HepG2 (cell line): ENCODE results near the gene VMO1. TPM values are rescaled to one million over a fixed set of nuclear protein-coding genes. Genes with fewer than 3 reads are reported as not detected.

Source experiments
- GTF2F1 ChIP-seq: fragments of 150-350 bp; IDR thresholded peaks from 2 replicates; pipeline ENCODE4 v1.6.1; 2014; ENCODE audit warnings: low read length
- HHEX ChIP-seq: IDR thresholded peaks from 2 replicates; pipeline ENCODE4 v1.6.1; 2016; ENCODE audit warnings: control low read depth
- HOXA7 ChIP-seq: sonication (generic); formaldehyde crosslinking; IDR thresholded peaks from 2 replicates; pipeline ENCODE4 v1.8.1; 2022; ENCODE audit warnings: mild to moderate bottlenecking, missing genetic modification reagents, moderate library complexity
- HOXD1 ChIP-seq: sonication (generic); formaldehyde crosslinking; IDR thresholded peaks from 2 replicates; pipeline ENCODE4 v1.5.0; 2020; ENCODE audit warnings: missing genetic modification reagents
- KMT2B ChIP-seq: IDR thresholded peaks from 2 replicates; pipeline ENCODE4 v1.6.1; 2016; ENCODE audit warnings: missing genetic modification reagents, missing compliant biosample characterization
- NCOA2 ChIP-seq: sonication (generic); formaldehyde crosslinking; IDR thresholded peaks from 2 replicates; pipeline ENCODE4 v1.8.0; 2022; ENCODE audit warnings: inconsistent platforms
- SALL2 ChIP-seq: sonication (generic); formaldehyde crosslinking; IDR thresholded peaks from 2 replicates; pipeline ENCODE4 v1.8.1; 2023; ENCODE audit warnings: mild to moderate bottlenecking, missing genetic modification reagents, inconsistent platforms
- SMAD1 ChIP-seq: sonication (generic); formaldehyde crosslinking; IDR thresholded peaks from 2 replicates; pipeline ENCODE4 v1.4.0; 2020; ENCODE audit warnings: missing genetic modification reagents, low read depth, mild to moderate bottlenecking, borderline replicate concordance
- ZNF12 ChIP-seq: sonication (generic); formaldehyde crosslinking; IDR thresholded peaks from 2 replicates; pipeline ENCODE4 v1.5.0; 2020; ENCODE audit warnings: missing genetic modification reagents
- ZNF251 ChIP-seq: sonication (generic); formaldehyde crosslinking; IDR thresholded peaks from 2 replicates; pipeline ENCODE4 v1.9.0; 2021; ENCODE audit warnings: mild to moderate bottlenecking, missing genetic modification reagents
- ZNF747 ChIP-seq: sonication (generic); formaldehyde crosslinking; IDR thresholded peaks from 2 replicates; pipeline ENCODE4 v1.8.1; 2023; ENCODE audit warnings: missing genetic modification reagents, mild to moderate bottlenecking, borderline replicate concordance
- ZNF75D ChIP-seq: sonication (generic); formaldehyde crosslinking; IDR thresholded peaks from 2 replicates; pipeline ENCODE4 v1.8.1; 2023; ENCODE audit warnings: missing genetic modification reagents, mild to moderate bottlenecking, borderline replicate concordance
- polyA plus RNA-seq, 8 experiments: library from polyadenylated mRNA; depleted of rRNA in 3 of 8; stranded (reverse) in 7 of 8; unstranded in 1 of 8; fragments of >200 nt; fragmentation: Illumina TruSeq in 4 of 8; extraction: Trizol in 4 of 8; gene quantifications; 2 replicates each; pipeline versions ENCODE4 v1.2.1 to v1.2.3, GENCODE V29; 2011 to 2016; ENCODE audit warnings: low read depth in 4 of 8, missing spikeins in 1 of 8, mixed read lengths in 1 of 8; ENCODE audit not compliant: insufficient read depth in 1 of 8
- total RNA-seq, 5 experiments: library from RNA; depleted of rRNA; stranded (reverse); fragments of >200 nt; fragmentation: Illumina TruSeq; extraction: Trizol; gene quantifications; 2 replicates each; pipeline ENCODE4 v1.2.3, GENCODE V29; 2016; ENCODE audit warnings: low read depth in 1 of 5
- TF ChIP-seq, protein P1 (sequence below): sonication (generic); formaldehyde crosslinking; IDR thresholded peaks from 2 replicates; pipeline ENCODE4 v1.8.1; 2023; ENCODE audit warnings: mild to moderate bottlenecking, missing genetic modification reagents
- TF ChIP-seq, protein P2 (sequence below): conservative IDR thresholded peaks from 2 replicates; pipeline ENCODE4 v1.6.1; 2018; ENCODE audit warnings: missing genetic modification reagents
- TF ChIP-seq, protein P3 (sequence below): IDR thresholded peaks from 2 replicates; pipeline ENCODE4 v1.6.1; 2018; ENCODE audit warnings: missing genetic modification reagents
- TF ChIP-seq, protein P4 (sequence below): sonication (generic); formaldehyde crosslinking; IDR thresholded peaks from 2 replicates; pipeline ENCODE4 v1.4.0; 2020; ENCODE audit warnings: mild to moderate bottlenecking, missing genetic modification reagents
- TF ChIP-seq, protein P5 (sequence below): sonication (generic); formaldehyde crosslinking; IDR thresholded peaks from 2 replicates; pipeline ENCODE4 v1.8.1; 2023; ENCODE audit warnings: mild to moderate bottlenecking, moderate library complexity, missing genetic modification reagents
- TF ChIP-seq, protein P6 (sequence below), 2 experiments: sonication (generic) in 1 of 2; formaldehyde crosslinking in 1 of 2; IDR thresholded peaks; 2 replicates each; pipeline versions ENCODE4 v1.4.0 to v1.6.1; 2016 to 2020; ENCODE audit warnings: borderline replicate concordance in 1 of 2, low read depth in 1 of 2, mild to moderate bottlenecking in 1 of 2, missing genetic modification reagents in 1 of 2

VMO1 gene
- total and polyA plus RNA-seq, 2 of the 13 experiments (the other 11 are each of a cell fraction or from before 2014, with no cell fraction given): not detected

DNA sequence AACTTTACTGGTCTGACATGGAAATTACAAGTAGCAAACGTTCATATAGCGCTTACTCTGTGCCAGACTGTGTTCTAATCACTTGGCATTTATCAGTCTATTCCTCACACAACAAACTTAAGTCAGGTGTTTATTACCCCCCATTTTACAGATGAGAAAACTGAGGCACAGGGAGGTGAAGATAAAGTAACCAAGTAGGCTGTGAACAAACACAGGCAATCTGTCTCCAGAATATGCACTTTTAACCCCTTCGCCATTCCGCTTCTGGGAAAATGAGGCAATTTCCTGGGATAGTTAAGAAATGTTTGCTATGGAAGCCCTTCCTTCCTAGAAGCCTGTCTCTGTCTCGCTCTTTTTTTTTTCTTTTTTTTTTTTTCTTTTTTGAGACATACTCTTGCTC is 34.2 kb downstream of the VMO1 start (continued):
- no peak for TF ChIP-seq KMT2B (CRISPR knock-in tag)
- TF ChIP-seq, protein P1, sequence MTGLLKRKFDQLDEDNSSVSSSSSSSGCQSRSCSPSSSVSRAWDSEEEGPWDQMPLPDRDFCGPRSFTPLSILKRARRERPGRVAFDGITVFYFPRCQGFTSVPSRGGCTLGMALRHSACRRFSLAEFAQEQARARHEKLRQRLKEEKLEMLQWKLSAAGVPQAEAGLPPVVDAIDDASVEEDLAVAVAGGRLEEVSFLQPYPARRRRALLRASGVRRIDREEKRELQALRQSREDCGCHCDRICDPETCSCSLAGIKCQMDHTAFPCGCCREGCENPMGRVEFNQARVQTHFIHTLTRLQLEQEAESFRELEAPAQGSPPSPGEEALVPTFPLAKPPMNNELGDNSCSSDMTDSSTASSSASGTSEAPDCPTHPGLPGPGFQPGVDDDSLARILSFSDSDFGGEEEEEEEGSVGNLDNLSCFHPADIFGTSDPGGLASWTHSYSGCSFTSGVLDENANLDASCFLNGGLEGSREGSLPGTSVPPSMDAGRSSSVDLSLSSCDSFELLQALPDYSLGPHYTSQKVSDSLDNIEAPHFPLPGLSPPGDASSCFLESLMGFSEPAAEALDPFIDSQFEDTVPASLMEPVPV (CRISPR knock-in tag): no peak
- TF ChIP-seq, protein P2, sequence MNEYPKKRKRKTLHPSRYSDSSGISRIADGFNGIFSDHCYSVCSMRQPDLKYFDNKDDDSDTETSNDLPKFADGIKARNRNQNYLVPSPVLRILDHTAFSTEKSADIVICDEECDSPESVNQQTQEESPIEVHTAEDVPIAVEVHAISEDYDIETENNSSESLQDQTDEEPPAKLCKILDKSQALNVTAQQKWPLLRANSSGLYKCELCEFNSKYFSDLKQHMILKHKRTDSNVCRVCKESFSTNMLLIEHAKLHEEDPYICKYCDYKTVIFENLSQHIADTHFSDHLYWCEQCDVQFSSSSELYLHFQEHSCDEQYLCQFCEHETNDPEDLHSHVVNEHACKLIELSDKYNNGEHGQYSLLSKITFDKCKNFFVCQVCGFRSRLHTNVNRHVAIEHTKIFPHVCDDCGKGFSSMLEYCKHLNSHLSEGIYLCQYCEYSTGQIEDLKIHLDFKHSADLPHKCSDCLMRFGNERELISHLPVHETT (CRISPR knock-in tag): no peak
- 0 out of 2 replicates have a peak, but pooled peaks have one; percentile 45 for TF ChIP-seq ZNF12 (CRISPR knock-in tag)
- TF ChIP-seq HHEX (CRISPR knock-in tag): no peak
- no peak for TF ChIP-seq HOXD1
- TF ChIP-seq HOXA7: no peak
- TF ChIP-seq, protein P3, sequence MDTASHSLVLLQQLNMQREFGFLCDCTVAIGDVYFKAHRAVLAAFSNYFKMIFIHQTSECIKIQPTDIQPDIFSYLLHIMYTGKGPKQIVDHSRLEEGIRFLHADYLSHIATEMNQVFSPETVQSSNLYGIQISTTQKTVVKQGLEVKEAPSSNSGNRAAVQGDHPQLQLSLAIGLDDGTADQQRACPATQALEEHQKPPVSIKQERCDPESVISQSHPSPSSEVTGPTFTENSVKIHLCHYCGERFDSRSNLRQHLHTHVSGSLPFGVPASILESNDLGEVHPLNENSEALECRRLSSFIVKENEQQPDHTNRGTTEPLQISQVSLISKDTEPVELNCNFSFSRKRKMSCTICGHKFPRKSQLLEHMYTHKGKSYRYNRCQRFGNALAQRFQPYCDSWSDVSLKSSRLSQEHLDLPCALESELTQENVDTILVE (CRISPR knock-in tag): peak; percentile 43; the same call in 1 of the 2 replicates
- no peak for TF ChIP-seq SMAD1 (CRISPR knock-in tag)
- no peak for TF ChIP-seq GTF2F1
- no peak for TF ChIP-seq ZNF747 (CRISPR knock-in tag)
- no peak for TF ChIP-seq ZNF251 (CRISPR knock-in tag)
- TF ChIP-seq SALL2: no peak
- TF ChIP-seq, protein P4, sequence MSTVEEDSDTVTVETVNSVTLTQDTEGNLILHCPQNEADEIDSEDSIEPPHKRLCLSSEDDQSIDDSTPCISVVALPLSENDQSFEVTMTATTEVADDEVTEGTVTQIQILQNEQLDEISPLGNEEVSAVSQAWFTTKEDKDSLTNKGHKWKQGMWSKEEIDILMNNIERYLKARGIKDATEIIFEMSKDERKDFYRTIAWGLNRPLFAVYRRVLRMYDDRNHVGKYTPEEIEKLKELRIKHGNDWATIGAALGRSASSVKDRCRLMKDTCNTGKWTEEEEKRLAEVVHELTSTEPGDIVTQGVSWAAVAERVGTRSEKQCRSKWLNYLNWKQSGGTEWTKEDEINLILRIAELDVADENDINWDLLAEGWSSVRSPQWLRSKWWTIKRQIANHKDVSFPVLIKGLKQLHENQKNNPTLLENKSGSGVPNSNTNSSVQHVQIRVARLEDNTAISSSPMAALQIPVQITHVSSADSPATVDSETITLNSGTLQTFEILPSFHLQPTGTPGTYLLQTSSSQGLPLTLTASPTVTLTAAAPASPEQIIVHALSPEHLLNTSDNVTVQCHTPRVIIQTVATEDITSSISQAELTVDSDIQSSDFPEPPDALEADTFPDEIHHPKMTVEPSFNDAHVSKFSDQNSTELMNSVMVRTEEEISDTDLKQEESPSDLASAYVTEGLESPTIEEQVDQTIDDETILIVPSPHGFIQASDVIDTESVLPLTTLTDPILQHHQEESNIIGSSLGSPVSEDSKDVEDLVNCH: no peak
- TF ChIP-seq NCOA2 (CRISPR knock-in tag): peak; percentile 82
- TF ChIP-seq, protein P5, sequence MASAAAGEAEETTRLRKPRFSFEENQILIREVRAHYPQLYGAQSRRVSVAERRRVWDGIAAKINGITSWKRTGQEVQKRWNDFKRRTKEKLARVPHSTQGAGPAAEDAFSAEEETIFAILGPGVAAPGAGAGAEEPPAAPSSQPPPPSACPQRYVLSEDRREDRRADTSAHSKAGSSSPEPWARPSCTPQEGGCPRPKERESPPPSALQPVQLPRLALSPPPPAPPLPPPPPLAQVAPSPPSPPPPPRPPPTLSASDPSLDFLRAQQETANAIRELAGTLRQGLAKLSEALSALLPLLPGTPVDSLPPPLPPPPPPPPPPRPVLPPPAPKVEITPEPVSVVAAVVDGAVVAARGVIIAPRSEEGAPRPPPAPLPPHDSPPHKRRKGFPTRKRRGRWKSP: no peak
- TF ChIP-seq ZNF75D: no peak
- TF ChIP-seq, protein P6, sequence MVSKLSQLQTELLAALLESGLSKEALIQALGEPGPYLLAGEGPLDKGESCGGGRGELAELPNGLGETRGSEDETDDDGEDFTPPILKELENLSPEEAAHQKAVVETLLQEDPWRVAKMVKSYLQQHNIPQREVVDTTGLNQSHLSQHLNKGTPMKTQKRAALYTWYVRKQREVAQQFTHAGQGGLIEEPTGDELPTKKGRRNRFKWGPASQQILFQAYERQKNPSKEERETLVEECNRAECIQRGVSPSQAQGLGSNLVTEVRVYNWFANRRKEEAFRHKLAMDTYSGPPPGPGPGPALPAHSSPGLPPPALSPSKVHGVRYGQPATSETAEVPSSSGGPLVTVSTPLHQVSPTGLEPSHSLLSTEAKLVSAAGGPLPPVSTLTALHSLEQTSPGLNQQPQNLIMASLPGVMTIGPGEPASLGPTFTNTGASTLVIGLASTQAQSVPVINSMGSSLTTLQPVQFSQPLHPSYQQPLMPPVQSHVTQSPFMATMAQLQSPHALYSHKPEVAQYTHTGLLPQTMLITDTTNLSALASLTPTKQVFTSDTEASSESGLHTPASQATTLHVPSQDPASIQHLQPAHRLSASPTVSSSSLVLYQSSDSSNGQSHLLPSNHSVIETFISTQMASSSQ (IDR thresholded peaks at IDR 0.05; ENCODE audit: low read depth): no peak
- TF ChIP-seq, protein P6 (CRISPR knock-in tag; IDR thresholded peaks at IDR 0.05; ENCODE audit: borderline replicate concordance): no peak
